OCI-LY3 (cell line): ENCODE results near the gene KLHL35.

Source experiments
- CTCF ChIP-seq: fragments of 200-600, 300-600 bp; sonication (generic); IDR thresholded peaks from 2 replicates; pipeline ENCODE4 v1.5.1; 2014; ENCODE audit warnings: antibody characterized with exemption, low read length, low read depth
- EZH2phosphoT487 ChIP-seq: fragments of 200-600 bp; shearing (Covaris generic); IDR thresholded peaks from 2 replicates; pipeline ENCODE4 v1.6.1; 2018; ENCODE audit warnings: antibody characterized with exemption, mixed run types, low read depth

- TF ChIP-seq CTCF (no peak), EZH2phosphoT487 (no peak)
These were observed 3.8 kb upstream of the KLHL35 start for GRCh38 chr11:75436806-75437205.
